Measurements from ENCODE around the gene SKOR2. TPM values are rescaled to one million over a fixed set of nuclear protein-coding genes. Genes with fewer than 3 reads are reported as not detected.
"Not testable (repeated sequence)": the region's sequence is repeated elsewhere in the genome, so short reads cannot be mapped to it uniquely, and the experiment has no call there.

Gene SKOR2
- total RNA-seq, 1 donor from 2014 or later = not detected

DNA sequence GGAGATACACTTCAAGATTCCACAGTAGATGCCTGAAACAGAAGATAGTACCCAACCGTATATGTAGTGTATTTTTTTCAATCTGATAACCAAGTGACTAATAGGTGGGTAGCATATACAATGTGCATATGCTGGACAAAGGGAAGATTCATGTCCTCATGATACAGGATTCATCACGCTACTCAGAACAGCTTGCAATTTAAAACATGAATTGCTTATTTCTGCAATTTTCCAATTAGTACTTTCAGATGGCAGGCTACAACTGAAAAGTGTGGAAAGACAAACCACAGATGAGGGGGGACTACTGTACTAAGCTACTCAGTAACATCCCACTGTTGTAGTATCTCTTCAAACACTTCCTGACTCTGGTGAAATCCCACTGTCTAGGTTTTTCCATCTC is 79.0 kb downstream of the SKOR2 start:
- H3K4me3 Mint-ChIP-seq = no peak overlapping the region
- no peaks in the 10 kb centered on the region for H3K9me3 Mint-ChIP-seq
- no peak overlapping the region for H3K27ac Mint-ChIP-seq
- no peak for DNase-seq (ENCODE audit: low spot score)
- intact Hi-C loops (cut with micrococcal nuclease) = loop anchor here (10.0 kb wide), 2 partner anchors 258 to 752 kb away; partner anchors contain the start of genes KATNAL2 and PIAS2
- H3K36me3 Mint-ChIP-seq (ENCODE audit: low read depth) = peaks cover 2% of the 10 kb centered on the region
- peaks cover 11% of the 10 kb centered on the region for H3K4me1 Mint-ChIP-seq (ENCODE audit: low read depth)
- H3K27me3 Mint-ChIP-seq (ENCODE audit: insufficient read depth) = peaks cover 3% of the 10 kb centered on the region

DNA sequence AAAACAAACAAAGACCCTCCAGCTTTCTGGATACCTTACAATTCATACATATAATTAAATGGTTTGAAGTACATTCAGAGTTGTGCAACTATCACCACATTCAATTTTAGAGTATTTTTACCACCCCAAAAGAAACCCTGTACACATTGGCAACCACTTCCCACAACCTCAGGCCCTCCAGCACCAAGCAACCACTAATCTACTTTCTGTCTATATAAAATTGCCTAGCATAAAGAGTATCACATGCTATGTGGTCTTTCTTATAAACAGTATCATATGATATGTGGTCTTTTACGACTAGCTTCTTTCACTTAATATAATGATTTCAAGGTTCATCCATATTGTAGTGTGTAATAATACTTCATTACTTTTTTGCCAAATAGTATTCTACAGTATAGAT is 82.5 kb downstream of the SKOR2 start:
- Mint-ChIP-seq H3K4me3 (no peak overlapping the region), H3K36me3 (ENCODE audit: low read depth) (peaks cover 2% of the 10 kb centered on the region), H3K27me3 (ENCODE audit: insufficient read depth) (no peaks in the 10 kb centered on the region), H3K9me3 (no peaks in the 10 kb centered on the region), H3K4me1 (ENCODE audit: low read depth) (peaks cover 28% of the 10 kb centered on the region), H3K27ac (no peak overlapping the region)
- intact Hi-C loops (cut with micrococcal nuclease) = no loop called here
- DNase-seq (ENCODE audit: low spot score) = no peak

DNA sequence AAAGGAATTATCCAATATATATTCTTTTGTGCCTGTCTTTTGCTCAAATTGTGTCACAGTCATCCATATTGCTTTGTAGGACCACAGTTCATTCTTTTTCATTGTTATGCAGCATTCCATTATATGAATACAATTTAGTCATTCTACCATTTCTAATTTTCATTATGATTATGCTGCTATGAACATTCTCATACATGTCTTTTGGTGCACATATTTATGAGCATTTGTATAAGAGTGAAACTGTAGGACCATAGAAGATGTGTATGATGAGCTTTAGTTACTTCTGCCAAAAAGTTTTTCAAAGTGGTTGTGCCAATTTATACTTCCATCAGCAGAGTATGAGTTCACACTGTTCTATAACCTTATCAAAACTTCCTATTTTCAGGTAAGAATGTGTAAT is 83.0 kb downstream of the SKOR2 start:
- Mint-ChIP-seq H3K4me3 (no peak overlapping the region), H3K27ac (no peak overlapping the region), H3K9me3 (no peaks in the 10 kb centered on the region), H3K27me3 (ENCODE audit: insufficient read depth) (no peaks in the 10 kb centered on the region), H3K4me1 (ENCODE audit: low read depth) (peaks cover 32% of the 10 kb centered on the region), H3K36me3 (ENCODE audit: low read depth) (peaks cover 4% of the 10 kb centered on the region)
- DNase-seq (ENCODE audit: low spot score) = no peak
- intact Hi-C loops (cut with micrococcal nuclease) = no loop called here

DNA sequence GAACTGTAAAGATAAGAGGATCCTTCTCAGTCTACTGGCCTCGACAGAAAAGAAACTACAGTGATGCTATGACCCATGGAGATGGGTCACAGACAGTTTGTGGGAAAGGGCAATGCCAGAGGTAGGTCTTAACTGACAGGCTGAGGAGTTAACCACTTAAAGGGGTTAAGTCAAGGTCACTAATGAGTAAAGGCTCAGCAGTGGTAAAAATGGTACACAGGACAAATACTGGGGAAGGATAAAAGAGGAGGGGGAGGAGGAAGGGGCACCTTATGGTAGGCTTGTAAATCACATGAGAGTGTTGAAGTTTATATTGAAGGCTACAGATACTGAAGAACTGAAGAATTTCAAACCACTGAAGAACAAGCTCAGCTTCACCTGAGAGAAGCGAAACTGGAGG is 85.2 kb downstream of the SKOR2 start:
- intact Hi-C loops (cut with micrococcal nuclease) = no loop called here
- no peak overlapping the region for H3K4me3 Mint-ChIP-seq
- peaks cover 6% of the 10 kb centered on the region for H3K36me3 Mint-ChIP-seq (ENCODE audit: low read depth)
- H3K9me3 Mint-ChIP-seq = no peaks in the 10 kb centered on the region
- H3K4me1 Mint-ChIP-seq (ENCODE audit: low read depth) = peaks cover 37% of the 10 kb centered on the region
- H3K27ac Mint-ChIP-seq = no peak overlapping the region
- H3K27me3 Mint-ChIP-seq (ENCODE audit: insufficient read depth) = no peaks in the 10 kb centered on the region
- no peak for DNase-seq (ENCODE audit: low spot score)

DNA sequence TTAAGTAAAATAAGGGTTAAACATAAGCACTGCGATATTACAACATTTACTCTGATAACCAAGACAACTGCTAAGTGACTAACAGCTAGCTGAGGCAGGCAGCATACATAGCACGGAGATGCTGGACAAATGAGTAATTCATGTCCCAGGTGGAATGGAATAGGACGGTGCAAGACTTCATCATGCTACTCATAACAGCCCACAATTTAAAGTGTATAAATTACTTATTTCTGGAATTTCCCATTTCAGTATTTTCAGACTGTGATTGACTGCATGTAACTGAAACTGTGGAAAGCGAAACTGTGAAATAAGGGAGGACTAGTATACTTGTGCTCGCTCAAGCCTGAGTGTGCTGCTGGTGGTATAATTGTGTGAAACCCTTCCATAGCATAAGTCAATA is 88.2 kb downstream of the SKOR2 start:
- no peak overlapping the region for H3K4me3 Mint-ChIP-seq
- DNase-seq (ENCODE audit: low spot score) = no peak
- no peaks in the 10 kb centered on the region for H3K27me3 Mint-ChIP-seq (ENCODE audit: insufficient read depth)
- peaks cover 8% of the 10 kb centered on the region for H3K36me3 Mint-ChIP-seq (ENCODE audit: low read depth)
- intact Hi-C loops (cut with micrococcal nuclease) = loop anchor here (1.0 kb wide), 2 partner anchors 12 to 43 kb away; no protein-coding TSS in a partner anchor
- H3K4me1 Mint-ChIP-seq (ENCODE audit: low read depth) = peaks cover 27% of the 10 kb centered on the region
- H3K9me3 Mint-ChIP-seq = no peaks in the 10 kb centered on the region
- no peak overlapping the region for H3K27ac Mint-ChIP-seq

DNA sequence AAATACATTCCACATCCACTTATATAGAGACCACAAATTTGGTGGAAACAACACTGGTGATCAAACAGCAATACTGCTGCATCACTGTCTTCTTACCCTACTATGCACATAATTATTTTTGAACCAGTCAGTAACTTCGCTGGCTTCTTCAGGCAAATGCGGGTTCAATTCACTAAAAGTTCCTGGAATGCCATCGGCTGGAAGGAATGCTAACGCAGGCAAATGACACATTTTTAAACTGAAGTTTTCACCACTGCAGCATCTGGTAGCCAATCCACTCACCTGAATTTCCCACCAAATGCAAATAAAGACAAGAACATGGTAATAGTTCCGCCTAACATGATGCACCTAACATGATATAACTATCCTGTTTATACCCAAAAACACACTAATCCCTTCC is 91.2 kb downstream of the SKOR2 start:
- no peaks in the 10 kb centered on the region for H3K9me3 Mint-ChIP-seq
- H3K27ac Mint-ChIP-seq = no peak overlapping the region
- no peak for DNase-seq (ENCODE audit: low spot score)
- no peaks in the 10 kb centered on the region for H3K27me3 Mint-ChIP-seq (ENCODE audit: insufficient read depth)
- intact Hi-C loops (cut with micrococcal nuclease) = no loop called here
- no peak overlapping the region for H3K4me3 Mint-ChIP-seq
- peaks cover 14% of the 10 kb centered on the region for H3K4me1 Mint-ChIP-seq (ENCODE audit: low read depth)
- H3K36me3 Mint-ChIP-seq (ENCODE audit: low read depth) = peaks cover 13% of the 10 kb centered on the region

DNA sequence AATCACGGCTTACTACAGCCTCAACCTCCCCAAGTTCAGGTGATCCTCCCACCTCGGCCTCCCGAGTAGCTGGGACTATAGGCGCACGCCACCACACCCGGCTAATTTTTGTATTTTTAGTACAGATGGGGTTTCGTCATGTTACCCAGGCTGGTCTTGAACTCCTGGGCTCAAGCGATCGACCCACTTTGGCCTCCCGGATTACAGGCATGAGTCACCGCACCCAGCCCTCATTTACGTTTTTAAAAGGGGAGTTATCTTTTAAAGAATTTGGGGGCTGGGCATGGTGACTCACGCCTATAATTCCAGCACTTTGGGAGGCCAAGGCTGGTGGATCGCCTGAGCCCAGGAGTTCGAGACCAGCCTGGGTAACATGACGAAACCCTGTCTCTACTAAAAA is 93.1 kb downstream of the SKOR2 start:
- H3K36me3 Mint-ChIP-seq (ENCODE audit: low read depth) = peaks cover 16% of the 10 kb centered on the region
- H3K27me3 Mint-ChIP-seq (ENCODE audit: insufficient read depth); DNase-seq (ENCODE audit: low spot score); intact Hi-C loops (cut with micrococcal nuclease); H3K4me3 Mint-ChIP-seq; H3K4me1 Mint-ChIP-seq (ENCODE audit: low read depth); H3K9me3 Mint-ChIP-seq; H3K27ac Mint-ChIP-seq: not testable (repeated sequence)

Other genes starting within 250 kb of the SKOR2 start
- not detected in 2 replicates for gene ELOA2, start 216.0 kb downstream of the SKOR2 start, total RNA-seq
- 36.8 and 39.4 TPM in 2 replicates for gene HDHD2, start 101.2 kb downstream of the SKOR2 start, total RNA-seq
- gene IER3IP1, start 75.3 kb downstream of the SKOR2 start, total RNA-seq = 14.7 and 16.3 TPM in 2 replicates

Data from activated T-helper 1 cell treated with anti-CD3 and anti-CD28 coated beads, Interleukin-12 subunit alpha, Interleukin-12 subunit beta, Interleukin-2, Interleukin-4 antibody, amounts not matched to agents 30 ng/mL and 10 ng/mL and 1 ng/mL, durations not matched to agents 14 hours and 24 hours and 36 hours (primary cell).